ENCODE measurements around the gene LRP3.

LRP3 gene

DNA sequence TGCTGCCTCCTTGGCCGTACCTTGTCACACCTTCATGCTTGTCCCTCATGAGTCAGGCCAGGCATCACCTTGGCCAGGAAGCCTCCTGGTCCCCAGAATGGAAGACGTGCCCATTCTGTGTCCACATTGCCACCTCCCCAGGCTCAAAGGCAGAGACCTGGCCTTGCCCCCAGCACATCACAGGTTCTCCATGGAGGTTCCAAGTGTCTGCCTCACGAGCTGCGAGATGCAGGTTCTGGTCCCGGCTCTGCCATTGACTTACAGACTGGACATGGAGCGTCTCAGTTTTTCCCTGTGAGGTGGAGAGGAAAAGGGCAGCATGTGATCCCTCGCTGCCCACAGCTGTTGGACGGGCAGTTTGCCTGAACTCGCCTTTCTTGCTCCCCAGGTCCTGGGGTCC, 40.6 kb downstream of the LRP3 start:
- TF ChIP-seq CTCF (IDR thresholded peaks at IDR 0.05; ENCODE audit: control extremely low read depth, extremely low read depth, low read depth, missing control alignments), result no peak
- ChIA-PET POLR2A (no interaction called here), CTCF (interaction anchor here (1.1 to 7.9 kb wide), 12 partner anchors 9 to 535 kb away, joined by 3 to 93 read pairs (median 5); no protein-coding TSS in a partner anchor)
- no peak for DNase-seq (ENCODE audit: extremely low spot score)

- POLR2A ChIA-PET, result no interaction called here
- peak; percentile 91 for DNase-seq (ENCODE audit: extremely low spot score)
- CTCF ChIA-PET, result interaction anchor here (0.8 to 7.9 kb wide), 26 partner anchors 9 to 534 kb away, joined by 3 to 93 read pairs (median 5); partner anchors contain the start of gene SLC7A10
Observed at GRCh38 chr19:33235269-33235995, 41.3 kb downstream of the LRP3 start.

GRCh38 chr19:33235996-33236350, 41.8 kb downstream of the LRP3 start:
- CTCF ChIA-PET, result interaction anchor here (0.8 to 7.9 kb wide), 22 partner anchors 10 to 534 kb away, joined by 3 to 93 read pairs (median 5); partner anchors contain the start of gene SLC7A10
- POLR2A ChIA-PET, result no interaction called here
- no peak for DNase-seq (ENCODE audit: extremely low spot score)
- TF ChIP-seq CTCF (IDR thresholded peaks at IDR 0.05; ENCODE audit: control extremely low read depth, extremely low read depth, low read depth, missing control alignments), result no peak

More at GRCh38 chr19:33235269-33235995, 41.3 kb downstream of the LRP3 start:
- peak; percentile 82 for TF ChIP-seq CTCF (IDR thresholded peaks at IDR 0.05; ENCODE audit: control extremely low read depth, extremely low read depth, low read depth, missing control alignments)

- DNase-seq (ENCODE audit: extremely low spot score), result no peak
- TF ChIP-seq CTCF (IDR thresholded peaks at IDR 0.05; ENCODE audit: control extremely low read depth, extremely low read depth, low read depth, missing control alignments), result no peak
- ChIA-PET CTCF (interaction anchor here (1.4 to 7.9 kb wide), 12 partner anchors 9 to 533 kb away, joined by 3 to 93 read pairs (median 8); partner anchors contain the start of gene SLC7A10), POLR2A (no interaction called here)
Observed at GRCh38 chr19:33236696-33237390, 42.7 kb downstream of the LRP3 start.

DNA sequence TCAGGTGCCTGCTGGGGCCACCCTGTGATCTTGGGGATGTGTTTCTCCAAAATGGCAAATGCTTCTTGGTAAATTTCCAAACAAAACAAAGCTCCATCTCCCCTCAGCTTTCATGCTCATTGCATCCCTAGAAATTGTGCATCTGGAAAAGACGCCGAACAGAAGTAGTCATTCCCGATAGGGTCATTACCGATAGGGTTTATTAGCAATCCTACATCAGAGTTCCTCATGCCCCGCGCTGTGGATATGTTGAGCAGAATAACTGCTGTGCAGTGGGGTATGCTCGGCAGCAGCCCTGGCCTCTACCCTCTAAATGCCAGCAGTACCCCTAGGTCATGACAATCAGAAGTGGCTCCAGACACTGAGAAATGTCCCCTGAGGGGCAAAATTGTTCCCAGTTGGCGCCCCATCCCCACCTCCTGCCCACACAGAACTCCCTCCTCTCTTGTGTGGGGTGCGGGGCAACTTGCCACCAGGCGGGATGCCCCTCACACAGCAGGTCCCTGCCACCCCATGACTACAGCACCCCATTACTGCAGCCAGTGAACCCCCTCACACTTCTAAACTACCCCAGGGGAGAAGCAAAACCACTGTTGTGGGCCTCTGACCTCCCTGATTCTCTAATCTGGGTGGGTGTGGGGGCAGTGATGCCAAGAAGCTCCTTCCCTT, 44.5 kb downstream of the LRP3 start:
- no peak for TF ChIP-seq CTCF (IDR thresholded peaks at IDR 0.05; ENCODE audit: control extremely low read depth, extremely low read depth, low read depth, missing control alignments)
- ChIA-PET CTCF (interaction anchor here (5.1 to 7.9 kb wide), 2 partner anchors 166 to 170 kb away, joined by 18 to 93 read pairs; no protein-coding TSS in a partner anchor), POLR2A (no interaction called here)
- no peak for DNase-seq (ENCODE audit: extremely low spot score)

All from GM10248 (cell line).